Lower lobe of right lung (tissue), 2 donors: Measurements from ENCODE around the gene TBC1D10B. TPM values are rescaled to one million over a fixed set of nuclear protein-coding genes. Genes with fewer than 3 reads are reported as not detected.
A peak's percentile ranks its signal among the peaks of the same experiment; 100 is the strongest.

Experiments
- ATAC-seq, 2 donors: fragments of 200-7000 bp; cut with Tn5 transposase; one replicate each; pipeline ENCODE4 v1.9.1; 2020 to 2022; ENCODE audit warnings: mild to moderate bottlenecking in 2 of 2, moderate library complexity in 2 of 2
- DNase-seq: peaks from one replicate; pipeline ENCODE4 v3.0.0-alpha.2; 2020
- H3K27ac ChIP-seq: fragments of 200-600 bp; one replicate; pipeline ENCODE4 v1.8.0; 2022
- H3K27me3 ChIP-seq: fragments of 200-600 bp; one replicate; pipeline ENCODE4 v1.8.0; 2022; ENCODE audit warnings: low read depth
- H3K36me3 ChIP-seq: fragments of 200-600 bp; one replicate; pipeline ENCODE4 v1.8.0; 2022; ENCODE audit warnings: mild to moderate bottlenecking
- H3K4me1 ChIP-seq: fragments of 200-600 bp; one replicate; pipeline ENCODE4 v1.8.0; 2022
- H3K4me3 ChIP-seq: fragments of 200-600 bp; one replicate; pipeline ENCODE4 v1.8.0; 2022; ENCODE audit warnings: mild to moderate bottlenecking
- H3K9me3 ChIP-seq: fragments of 200-600 bp; one replicate; pipeline ENCODE4 v1.8.0; 2022
- CTCF ChIP-seq: fragments of 200-600 bp; IDR thresholded peaks from one replicate; pipeline ENCODE4 v1.8.0; 2022; ENCODE audit warnings: antibody characterized with exemption, mild to moderate bottlenecking
- intact Hi-C: fragments of 100-400 bp; cut with DNase I; formaldehyde crosslinking; loops from one replicate; pipeline ENCODE4 v1.11.0; 2022
- total RNA-seq: library from RNA; stranded (reverse); fragmentation: NEBNext Ultra II Directional; extraction: Animal tissue kit (Norgen Biotek cat#: 25700); gene quantifications from one replicate; pipeline ENCODE4 v1.2.1, GENCODE V29; 2021
- donor health status: DM: no; HTN: yes; CAD: no; lungs with severe emphysema.

Gene TBC1D10B
- total RNA-seq, 1 donor from 2014 or later = 36.9 TPM

DNA sequence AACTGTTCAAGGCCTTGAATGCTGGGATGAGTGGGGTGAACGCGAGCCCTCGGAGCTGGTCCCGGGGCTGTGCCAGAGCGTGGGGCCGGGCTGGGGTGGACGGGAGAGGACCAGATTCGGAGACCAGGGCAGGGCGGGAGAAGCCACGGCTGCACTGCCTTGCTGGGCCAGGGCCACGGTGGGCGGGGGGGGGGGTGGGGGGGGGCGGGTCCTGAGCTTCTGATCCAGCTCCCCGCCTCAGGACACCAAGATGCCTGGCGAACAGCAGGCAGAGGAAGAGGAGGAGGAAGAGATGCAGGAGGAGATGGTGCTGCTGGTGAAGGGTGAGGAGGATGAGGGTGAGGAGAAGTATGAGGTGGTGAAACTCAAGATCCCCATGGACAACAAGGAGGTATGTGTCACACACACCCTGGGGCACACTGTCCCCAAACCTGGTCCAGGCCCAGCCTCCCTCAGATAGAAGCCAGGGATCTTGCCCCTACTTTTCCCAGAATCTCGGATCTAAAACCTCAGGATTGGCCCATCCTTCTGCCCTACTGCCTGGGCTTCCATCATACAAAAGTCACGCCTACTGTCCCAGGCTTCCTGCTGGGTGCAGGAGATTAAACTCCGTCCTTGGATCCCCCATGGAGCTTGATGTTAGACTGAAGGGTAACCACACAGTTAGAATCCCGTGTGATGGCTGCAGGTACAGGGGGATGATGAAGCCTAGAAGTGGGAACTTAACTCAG lies 37.7 kb upstream of the TBC1D10B start:
- Histone ChIP-seq H3K4me1 (peaks cover 27% of the 10 kb centered on the region), H3K27ac (peak overlapping the region; percentile 78), H3K9me3 (no peaks in the 10 kb centered on the region), H3K27me3 (no peaks in the 10 kb centered on the region), H3K4me3 (peak overlapping the region; percentile 72), H3K36me3 (peaks cover 6% of the 10 kb centered on the region)
- intact Hi-C loops = no loop called here
- no peak for DNase-seq
- TF ChIP-seq CTCF = no peak
- ATAC-seq = peak in 1 of 2 donors; percentile 41

- Histone ChIP-seq H3K9me3 (no peaks in the 10 kb centered on the region), H3K4me3 (peak within 1 kb of the TSS; percentile 72), H3K4me1 (peaks cover 27% of the 10 kb centered on the region), H3K27me3 (no peaks in the 10 kb centered on the region), H3K36me3 (peaks cover 4% of the 10 kb centered on the region), H3K27ac (peak within 1 kb of the TSS; percentile 78)
- DNase-seq (peak; percentile 94), ATAC-seq (peak; percentile 97 to 98)
- TF ChIP-seq CTCF = no peak
- intact Hi-C loops = no loop called here
Measured at GRCh38 chr16:30407102-30407803, 37.0 kb upstream of the TBC1D10B start, which contains the start of gene ZNF771. Gene ZNF771 (plus strand): TSS chr16:30407606. CDS start chr16:30408054, 448 bp downstream.

DNA sequence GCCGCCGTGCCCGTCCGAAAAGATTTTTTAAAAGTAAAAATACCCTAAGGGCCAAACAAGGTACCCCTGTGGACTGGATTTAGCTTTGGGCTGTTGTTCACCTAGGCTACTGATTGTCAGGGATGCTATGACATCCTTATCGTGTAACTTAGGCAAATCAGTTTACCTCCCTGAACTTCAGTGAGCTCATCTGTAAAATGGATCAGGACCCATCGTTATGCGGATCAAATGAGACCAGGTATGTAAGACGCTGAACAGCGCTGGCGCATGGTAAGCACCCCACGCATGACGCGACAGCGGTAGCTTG lies 36.5 kb upstream of the TBC1D10B start:
- intact Hi-C loops = no loop called here
- peak overlapping the region; percentile 72 for H3K4me3 ChIP-seq
- DNase-seq (no peak), ATAC-seq (no peak)
- no peaks in the 10 kb centered on the region for H3K36me3 ChIP-seq
- H3K27ac ChIP-seq = peak overlapping the region; percentile 78
- TF ChIP-seq CTCF = no peak
- no peaks in the 10 kb centered on the region for H3K27me3 ChIP-seq
- H3K4me1 ChIP-seq = peaks cover 27% of the 10 kb centered on the region
- H3K9me3 ChIP-seq = no peaks in the 10 kb centered on the region

GRCh38 chr16:30401768-30402425 lies 31.6 kb upstream of the TBC1D10B start:
- ATAC-seq = peak in 1 of 2 donors; percentile 26
- TF ChIP-seq CTCF = no peak
- intact Hi-C loops = no loop called here

DNA sequence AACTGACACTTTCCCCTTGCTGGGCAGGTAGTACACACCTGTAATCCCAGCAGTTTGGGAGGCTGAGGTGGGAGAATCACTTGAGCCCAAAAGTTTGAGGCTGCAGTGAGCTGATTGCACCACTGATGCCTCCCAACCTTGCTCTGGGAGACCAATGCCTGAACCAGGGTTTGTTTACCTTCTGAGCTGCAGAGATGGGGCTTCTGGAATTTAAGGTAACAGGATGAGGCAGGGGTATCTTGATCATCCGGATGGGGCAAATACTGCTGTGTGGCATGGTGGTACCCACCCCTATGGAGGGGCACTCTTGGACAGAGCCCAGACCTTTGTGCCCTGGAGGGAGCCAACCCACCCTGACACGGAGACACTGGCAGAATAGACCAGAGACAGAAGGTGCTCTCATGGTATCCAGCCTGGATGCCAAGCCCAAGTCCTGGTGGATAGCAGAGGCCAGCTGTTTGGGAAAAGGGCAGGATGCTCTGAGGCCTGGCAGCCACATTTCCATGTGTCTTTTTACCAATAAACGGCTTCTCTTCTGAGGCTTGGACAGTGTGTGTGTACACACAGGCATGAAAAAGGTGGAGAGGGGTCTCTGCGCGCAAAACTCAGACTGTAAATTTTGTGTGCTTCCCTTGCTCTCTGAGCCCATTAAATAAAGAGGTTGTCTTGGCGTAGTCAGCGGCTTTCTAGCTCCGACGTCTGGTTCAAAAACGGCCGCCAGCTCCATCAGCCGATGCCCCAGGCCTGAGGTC lies 29.3 kb upstream of the TBC1D10B start:
- no peaks in the 10 kb centered on the region for H3K27me3 ChIP-seq
- H3K27ac ChIP-seq = peak overlapping the region; percentile 80
- H3K4me1 ChIP-seq = peaks cover 39% of the 10 kb centered on the region
- DNase-seq (no peak), ATAC-seq (no peak)
- TF ChIP-seq CTCF = no peak
- H3K36me3 ChIP-seq = peaks cover 18% of the 10 kb centered on the region
- intact Hi-C loops = no loop called here
- peak overlapping the region; percentile 78 for H3K4me3 ChIP-seq
- no peaks in the 10 kb centered on the region for H3K9me3 ChIP-seq

More at GRCh38 chr16:30401768-30402425, 31.6 kb upstream of the TBC1D10B start:
- DNase-seq = no peak
- peaks cover 18% of the 10 kb centered on the region for H3K36me3 ChIP-seq
- no peak overlapping the region for H3K27ac ChIP-seq
- no peaks in the 10 kb centered on the region for H3K27me3 ChIP-seq
- H3K4me1 ChIP-seq = peaks cover 28% of the 10 kb centered on the region
- H3K9me3 ChIP-seq = no peaks in the 10 kb centered on the region
- no peak overlapping the region for H3K4me3 ChIP-seq
